Parathyroid adenoma (tissue), 2 donors: ENCODE results near the gene APOB.

ENCODE experiments used
- H2AFZ ChIP-seq: fragments of 300-600 bp; sonication (generic); one replicate; pipeline ENCODE4 v1.7.0; 2017; ENCODE audit warnings: antibody characterized with exemption, mild to moderate bottlenecking
- H3K27ac ChIP-seq: fragments of 300-600 bp; sonication (generic); one replicate; pipeline ENCODE4 v1.7.0; 2017
- H3K27me3 ChIP-seq: fragments of 300-600 bp; sonication (generic); one replicate; pipeline ENCODE4 v1.7.0; 2017; ENCODE audit warnings: low read length; ENCODE audit not compliant: control insufficient read depth, insufficient read depth
- H3K36me3 ChIP-seq: fragments of 300-600 bp; sonication (generic); one replicate; pipeline ENCODE4 v1.7.0; 2017; ENCODE audit warnings: low read length; ENCODE audit not compliant: control insufficient read depth, insufficient read depth
- H3K4me1 ChIP-seq: fragments of 300-600 bp; sonication (generic); one replicate; pipeline ENCODE4 v1.7.0; 2017; ENCODE audit warnings: control low read depth
- H3K4me2 ChIP-seq: fragments of 300-600 bp; sonication (generic); one replicate; pipeline ENCODE4 v1.7.0; 2017; ENCODE audit warnings: low read length
- H3K4me3 ChIP-seq: fragments of 300-600 bp; sonication (generic); one replicate; pipeline ENCODE4 v1.7.0; 2017; ENCODE audit warnings: low read depth, low read length
- H3K79me2 ChIP-seq: fragments of 300-600 bp; sonication (generic); one replicate; pipeline ENCODE4 v1.7.0; 2017; ENCODE audit warnings: control low read depth
- H3K9ac ChIP-seq: fragments of 300-600 bp; sonication (generic); one replicate; pipeline ENCODE4 v1.7.0; 2017; ENCODE audit warnings: mild to moderate bottlenecking
- H3K9me3 ChIP-seq: fragments of 300-600 bp; sonication (generic); one replicate; pipeline ENCODE4 v1.7.0; 2017; ENCODE audit warnings: low read length; ENCODE audit not compliant: control insufficient read depth
- TF ChIP-seq, protein P1 (sequence below): fragments of 300-600 bp; sonication (generic); IDR thresholded peaks from one replicate; pipeline ENCODE4 v1.7.0; 2017; ENCODE audit warnings: antibody characterized with exemption, mild to moderate bottlenecking
- donor health status: primary hyperparathyroidism.

APOB gene

DNA sequence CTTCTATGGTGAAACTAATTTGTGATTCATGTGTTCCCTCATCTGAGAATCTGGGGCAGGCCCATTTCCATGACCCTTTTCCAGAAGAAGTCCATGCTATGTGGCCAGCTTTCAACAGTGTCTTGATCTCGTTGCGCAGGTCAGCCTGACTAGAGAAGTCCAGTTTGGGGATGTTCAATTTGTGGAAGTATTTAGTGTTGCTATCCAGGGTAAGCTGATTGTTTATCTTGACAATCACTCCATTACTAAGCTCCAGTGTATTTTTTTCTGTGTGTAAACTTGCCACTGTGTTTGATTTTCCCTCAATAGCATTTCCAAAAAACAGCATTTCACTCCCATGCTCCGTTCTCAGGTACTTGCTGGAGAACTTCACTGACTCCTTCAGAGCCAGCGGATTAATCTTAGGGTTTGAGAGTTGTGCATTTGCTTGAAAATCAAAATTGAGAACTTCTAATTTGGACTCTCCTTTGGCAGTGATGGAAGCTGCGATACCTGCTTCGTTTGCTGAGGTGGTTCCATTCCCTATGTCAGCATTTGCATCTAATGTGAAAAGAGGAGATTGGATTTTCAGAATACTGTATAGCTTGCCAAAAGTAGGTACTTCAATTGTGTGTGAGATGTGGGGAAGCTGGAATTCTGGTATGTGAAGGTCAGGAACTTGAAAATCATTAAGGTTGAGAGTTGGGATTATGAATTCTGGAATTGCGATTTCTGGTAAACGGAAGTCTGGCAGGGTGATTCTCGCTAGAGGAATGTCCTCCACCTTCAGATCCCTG lies 35.7 kb downstream of the APOB start:
- no peaks in the 10 kb centered on the region for H3K79me2 ChIP-seq
- no peaks in the 10 kb centered on the region for H3K36me3 ChIP-seq
- no peaks in the 10 kb centered on the region for H3K27me3 ChIP-seq
- H3K9ac ChIP-seq = no peak overlapping the region
- no peak overlapping the region for H3K4me2 ChIP-seq
- no peaks in the 10 kb centered on the region for H3K9me3 ChIP-seq
- no peaks in the 10 kb centered on the region for H3K4me1 ChIP-seq
- H2AFZ ChIP-seq = no peak overlapping the region
- H3K27ac ChIP-seq = no peak overlapping the region
- H3K4me3 ChIP-seq = no peak overlapping the region
- TF ChIP-seq, protein P1, sequence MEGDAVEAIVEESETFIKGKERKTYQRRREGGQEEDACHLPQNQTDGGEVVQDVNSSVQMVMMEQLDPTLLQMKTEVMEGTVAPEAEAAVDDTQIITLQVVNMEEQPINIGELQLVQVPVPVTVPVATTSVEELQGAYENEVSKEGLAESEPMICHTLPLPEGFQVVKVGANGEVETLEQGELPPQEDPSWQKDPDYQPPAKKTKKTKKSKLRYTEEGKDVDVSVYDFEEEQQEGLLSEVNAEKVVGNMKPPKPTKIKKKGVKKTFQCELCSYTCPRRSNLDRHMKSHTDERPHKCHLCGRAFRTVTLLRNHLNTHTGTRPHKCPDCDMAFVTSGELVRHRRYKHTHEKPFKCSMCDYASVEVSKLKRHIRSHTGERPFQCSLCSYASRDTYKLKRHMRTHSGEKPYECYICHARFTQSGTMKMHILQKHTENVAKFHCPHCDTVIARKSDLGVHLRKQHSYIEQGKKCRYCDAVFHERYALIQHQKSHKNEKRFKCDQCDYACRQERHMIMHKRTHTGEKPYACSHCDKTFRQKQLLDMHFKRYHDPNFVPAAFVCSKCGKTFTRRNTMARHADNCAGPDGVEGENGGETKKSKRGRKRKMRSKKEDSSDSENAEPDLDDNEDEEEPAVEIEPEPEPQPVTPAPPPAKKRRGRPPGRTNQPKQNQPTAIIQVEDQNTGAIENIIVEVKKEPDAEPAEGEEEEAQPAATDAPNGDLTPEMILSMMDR = no peak

DNA sequence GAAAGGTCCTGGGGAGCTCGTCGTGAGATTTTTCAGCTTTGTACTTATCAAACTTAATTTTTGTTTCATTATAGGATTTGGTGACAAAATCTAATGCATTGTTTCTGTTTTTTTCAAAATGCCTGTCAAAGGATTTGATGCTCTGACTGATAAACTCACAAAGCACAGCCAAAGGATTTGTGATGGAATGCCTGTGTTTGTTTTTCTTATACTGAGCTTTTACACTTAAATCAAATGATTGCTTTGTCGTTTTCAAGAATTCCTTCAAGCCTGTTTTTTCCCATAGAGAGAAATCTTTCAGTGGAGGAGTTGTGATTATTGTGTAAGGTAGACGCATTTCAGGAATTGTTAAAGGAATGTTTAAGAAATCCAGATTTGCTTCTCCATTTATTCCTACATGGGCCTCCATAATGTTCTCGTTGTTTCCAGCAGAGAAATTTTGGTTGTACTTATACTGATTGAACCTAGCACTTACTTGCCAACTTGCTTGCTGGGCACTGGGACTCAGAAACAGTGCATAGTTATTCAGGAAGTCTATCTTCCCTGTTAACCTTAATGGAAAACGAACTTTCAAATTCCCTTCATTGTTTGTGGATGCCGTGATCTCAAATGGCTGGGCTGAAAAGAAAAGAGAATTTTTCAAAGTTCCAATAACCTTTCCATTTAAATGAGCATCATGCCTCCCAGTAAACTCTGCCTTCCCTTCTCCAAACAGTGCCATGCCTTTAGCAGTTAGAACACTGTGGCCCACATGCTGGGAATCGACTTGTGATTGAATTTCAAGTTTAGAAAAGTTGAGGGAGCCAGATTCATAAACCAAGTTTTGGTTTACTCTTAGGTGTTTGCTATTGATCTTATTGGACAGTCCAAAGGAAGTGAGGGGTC lies 36.5 kb downstream of the APOB start:
- Histone ChIP-seq H3K27me3 (no peaks in the 10 kb centered on the region), H3K9ac (no peak overlapping the region), H3K9me3 (no peaks in the 10 kb centered on the region), H3K79me2 (no peaks in the 10 kb centered on the region), H2AFZ (no peak overlapping the region), H3K4me3 (no peak overlapping the region), H3K4me1 (no peaks in the 10 kb centered on the region), H3K4me2 (no peak overlapping the region), H3K36me3 (no peaks in the 10 kb centered on the region), H3K27ac (no peak overlapping the region)
- TF ChIP-seq, protein P1 = no peak

DNA sequence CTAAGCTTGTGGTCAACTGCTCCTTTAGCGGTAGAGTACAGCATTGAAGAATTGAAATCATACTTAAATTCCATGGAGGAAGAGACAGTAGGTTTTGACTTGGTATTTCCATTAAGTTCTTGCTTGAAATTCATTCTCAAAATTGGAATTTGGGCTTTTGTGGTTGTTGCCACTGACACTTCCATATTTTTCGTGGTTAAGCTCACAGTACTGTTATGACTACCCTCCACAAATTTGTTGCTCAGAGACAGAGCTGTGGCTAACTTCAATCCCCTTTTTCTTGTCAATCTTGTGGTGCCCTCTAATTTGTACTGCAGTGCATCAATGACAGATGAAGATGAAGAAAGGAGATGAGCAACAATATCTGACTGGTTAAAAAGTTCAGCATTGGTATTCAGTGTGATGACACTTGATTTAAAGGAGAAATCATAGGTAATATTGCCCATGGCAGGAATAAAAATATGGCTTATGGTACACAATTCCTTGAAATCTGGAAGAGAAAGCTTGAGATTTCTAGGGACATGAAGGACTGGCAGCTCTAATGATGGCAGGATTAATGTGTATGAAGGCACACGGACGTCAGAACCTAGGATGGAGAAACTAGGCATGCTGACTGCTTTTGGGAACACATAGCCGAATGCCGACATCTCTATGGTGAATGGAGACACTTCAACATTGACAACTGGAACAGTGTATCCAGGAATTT lies 37.3 kb downstream of the APOB start:
- H3K79me2 ChIP-seq = no peaks in the 10 kb centered on the region
- H2AFZ ChIP-seq = no peak overlapping the region
- H3K4me2 ChIP-seq = no peak overlapping the region
- H3K27ac ChIP-seq = no peak overlapping the region
- no peaks in the 10 kb centered on the region for H3K9me3 ChIP-seq
- H3K27me3 ChIP-seq = no peaks in the 10 kb centered on the region
- H3K4me3 ChIP-seq = no peak overlapping the region
- no peaks in the 10 kb centered on the region for H3K36me3 ChIP-seq
- H3K9ac ChIP-seq = no peak overlapping the region
- TF ChIP-seq, protein P1 = no peak
- no peaks in the 10 kb centered on the region for H3K4me1 ChIP-seq

DNA sequence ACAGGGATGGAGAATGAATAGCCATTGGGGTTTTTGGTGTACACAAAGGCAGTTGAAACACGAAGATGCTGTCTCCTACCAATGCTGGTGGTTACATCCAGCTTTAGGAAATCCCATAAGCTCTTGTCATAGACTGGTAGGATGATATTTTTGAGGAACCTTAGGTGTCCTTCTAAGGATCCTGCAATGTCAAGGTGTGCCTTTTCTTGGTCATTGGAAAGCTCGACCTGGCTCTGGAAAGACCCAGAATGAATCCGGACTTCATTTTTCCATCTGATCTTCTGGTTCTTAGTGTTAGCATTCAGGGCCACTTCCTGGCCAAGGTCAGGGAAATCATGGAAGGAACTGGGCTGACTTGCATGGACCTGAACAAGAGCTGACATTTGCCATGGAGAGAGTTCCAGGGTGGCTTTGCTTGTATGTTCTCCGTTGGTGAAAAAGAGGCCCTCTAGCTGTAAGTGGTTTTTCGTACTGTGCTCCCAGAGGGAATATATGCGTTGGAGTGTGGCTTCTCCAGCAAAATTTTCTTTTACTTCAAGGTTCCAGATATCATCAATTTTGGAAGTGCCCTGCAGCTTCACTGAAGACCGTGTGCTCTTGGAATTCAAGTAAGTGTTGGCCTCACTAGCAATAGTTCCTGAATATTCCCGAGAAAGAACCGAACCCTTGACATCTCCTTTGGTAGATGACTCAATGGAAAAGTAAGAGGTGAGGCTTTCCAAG lies 38.0 kb downstream of the APOB start:
- TF ChIP-seq, protein P1 = no peak
- no peaks in the 10 kb centered on the region for H3K36me3 ChIP-seq

More for the DNA sequence above, 38.0 kb downstream of the APOB start:
- no peak overlapping the region for H3K4me2 ChIP-seq
- H3K79me2 ChIP-seq = no peaks in the 10 kb centered on the region
- no peaks in the 10 kb centered on the region for H3K9me3 ChIP-seq
- no peak overlapping the region for H3K4me3 ChIP-seq
- H3K27ac ChIP-seq = no peak overlapping the region
- no peak overlapping the region for H2AFZ ChIP-seq
- no peaks in the 10 kb centered on the region for H3K4me1 ChIP-seq
- H3K27me3 ChIP-seq = no peaks in the 10 kb centered on the region
- no peak overlapping the region for H3K9ac ChIP-seq
